Brain microvascular endothelial cell (primary cell): ENCODE measurements around the gene VIL1.

Experiments used
- DNase-seq: peaks from one replicate; pipeline ENCODE4 v3.0.0-alpha.2; 2020
- H3K27ac ChIP-seq: fragments of 250-450 bp; sonication (Bioruptor Pico); 2 replicates; pipeline ENCODE4 v1.5.1; 2020; ENCODE audit warnings: mild to moderate bottlenecking, moderate library complexity
- H3K27me3 ChIP-seq: fragments of 250-450 bp; sonication (Bioruptor Pico); replicated peaks from 2 replicates; pipeline ENCODE4 v1.5.1; 2020; ENCODE audit warnings: mild to moderate bottlenecking
- H3K36me3 ChIP-seq: fragments of 250-450 bp; sonication (Bioruptor Pico); replicated peaks from 2 replicates; pipeline ENCODE4 v1.5.1; 2020; ENCODE audit warnings: mild to moderate bottlenecking
- H3K4me3 ChIP-seq: 2 replicates; pipeline ENCODE4 v1.5.1; 2011; ENCODE audit warnings: low read depth, mild to moderate bottlenecking, control low read depth, low read length, moderate library complexity
- CTCF ChIP-seq: IDR thresholded peaks from 2 replicates; pipeline ENCODE4 v1.5.1; 2011; ENCODE audit warnings: low read depth, mild to moderate bottlenecking, moderate library complexity, low read length, control low read depth, inconsistent platforms; ENCODE audit errors: missing control alignments
- in situ Hi-C: cut with HindIII; loops from 2 replicates; pipeline ENCODE4 v1.10.0; 2017; ENCODE audit warnings: low sequenced_read_pairs, low pct_ligation_motif_present

VIL1 gene

GRCh38 chr2:218472988-218473387 is 54.1 kb downstream of the VIL1 start:
- Histone ChIP-seq H3K27me3 (no peaks in the 10 kb centered on the region), H3K4me3 (no peak overlapping the region), H3K36me3 (peaks cover 2% of the 10 kb centered on the region), H3K27ac (no peak overlapping the region)
- in situ Hi-C loops: no loop called here
- no peak for TF ChIP-seq CTCF
- no peak for DNase-seq

- peak; percentile 38 for DNase-seq
- Histone ChIP-seq H3K36me3 (peaks cover 2% of the 10 kb centered on the region), H3K27me3 (no peaks in the 10 kb centered on the region), H3K27ac (no peak overlapping the region), H3K4me3 (no peak overlapping the region)
- in situ Hi-C loops: no loop called here
- no peak for TF ChIP-seq CTCF
Measured at GRCh38 chr2:218474527-218474926, 55.6 kb downstream of the VIL1 start.

GRCh38 chr2:218476676-218477075 is 57.8 kb downstream of the VIL1 start:
- Histone ChIP-seq H3K27ac (no peak overlapping the region), H3K27me3 (no peaks in the 10 kb centered on the region), H3K36me3 (peaks cover 2% of the 10 kb centered on the region), H3K4me3 (no peak overlapping the region)
- in situ Hi-C loops: no loop called here
- DNase-seq: no peak
- TF ChIP-seq CTCF: no peak

GRCh38 chr2:218477247-218477646 is 58.3 kb downstream of the VIL1 start:
- no peaks in the 10 kb centered on the region for H3K27me3 ChIP-seq
- DNase-seq: no peak
- H3K27ac ChIP-seq: no peak overlapping the region
- TF ChIP-seq CTCF: no peak
- peaks cover 2% of the 10 kb centered on the region for H3K36me3 ChIP-seq
- in situ Hi-C loops: no loop called here
- no peak overlapping the region for H3K4me3 ChIP-seq

GRCh38 chr2:218478544-218478943 is 59.6 kb downstream of the VIL1 start:
- Histone ChIP-seq H3K36me3 (peaks cover 2% of the 10 kb centered on the region), H3K27ac (no peak overlapping the region), H3K4me3 (no peak overlapping the region), H3K27me3 (no peaks in the 10 kb centered on the region)
- DNase-seq: no peak
- in situ Hi-C loops: no loop called here
- no peak for TF ChIP-seq CTCF

GRCh38 chr2:218479595-218479994 is 60.7 kb downstream of the VIL1 start:
- TF ChIP-seq CTCF: no peak
- Histone ChIP-seq H3K27me3 (no peaks in the 10 kb centered on the region), H3K27ac (no peak overlapping the region), H3K4me3 (no peak overlapping the region), H3K36me3 (no peaks in the 10 kb centered on the region)
- DNase-seq: no peak
- in situ Hi-C loops: no loop called here
